Hypothalamus (tissue), 51 donors: Measurements from ENCODE around the gene SEMA5A.

Experiments used
- DNase-seq, 51 donors: peaks; one replicate each; lab custom pipeline; 2025; lab: John Stamatoyannopoulos, UW

Gene SEMA5A

DNA sequence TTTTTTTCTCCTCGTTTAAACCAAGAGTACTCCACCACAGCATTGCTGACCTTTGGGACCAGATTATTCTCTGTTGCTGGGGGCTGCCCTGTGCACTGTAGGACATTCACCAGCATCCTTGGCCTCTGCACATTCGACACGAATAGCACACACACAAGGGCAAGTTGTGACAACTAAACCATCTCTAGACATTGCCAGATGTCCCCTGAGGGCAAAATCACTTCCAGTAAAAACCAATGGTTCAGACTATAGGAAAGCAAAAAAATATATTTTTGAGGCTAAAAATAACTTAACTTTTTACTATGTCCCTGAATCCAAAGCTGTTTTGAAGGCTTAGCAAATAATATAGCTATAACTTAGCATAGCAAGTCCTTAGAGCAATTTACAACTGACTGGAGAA, 65.9 kb downstream of the SEMA5A start:
- no peak for DNase-seq

DNA sequence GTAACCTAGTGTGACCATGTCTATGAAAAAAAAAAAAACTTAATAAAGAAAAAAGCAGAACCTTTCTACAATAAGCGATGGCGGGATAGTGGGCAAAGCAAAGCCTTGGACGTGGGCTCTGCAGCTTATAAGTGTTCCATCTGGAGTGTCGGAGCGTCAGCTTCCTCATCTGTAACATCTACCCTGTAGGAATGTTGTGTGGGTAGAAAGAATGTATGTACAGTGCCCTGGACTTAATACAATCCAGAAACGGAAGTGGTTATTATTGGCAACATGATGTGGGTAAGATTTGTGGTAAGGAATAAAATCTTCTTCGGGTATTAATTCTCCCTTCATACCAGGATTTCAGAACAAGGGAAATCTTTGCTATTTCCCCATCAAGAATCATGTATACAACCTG, 66.5 kb downstream of the SEMA5A start:
- DNase-seq: no peak

- no peak for DNase-seq
Observed at GRCh38 chr5:9477537-9477936, 68.3 kb downstream of the SEMA5A start.

DNA sequence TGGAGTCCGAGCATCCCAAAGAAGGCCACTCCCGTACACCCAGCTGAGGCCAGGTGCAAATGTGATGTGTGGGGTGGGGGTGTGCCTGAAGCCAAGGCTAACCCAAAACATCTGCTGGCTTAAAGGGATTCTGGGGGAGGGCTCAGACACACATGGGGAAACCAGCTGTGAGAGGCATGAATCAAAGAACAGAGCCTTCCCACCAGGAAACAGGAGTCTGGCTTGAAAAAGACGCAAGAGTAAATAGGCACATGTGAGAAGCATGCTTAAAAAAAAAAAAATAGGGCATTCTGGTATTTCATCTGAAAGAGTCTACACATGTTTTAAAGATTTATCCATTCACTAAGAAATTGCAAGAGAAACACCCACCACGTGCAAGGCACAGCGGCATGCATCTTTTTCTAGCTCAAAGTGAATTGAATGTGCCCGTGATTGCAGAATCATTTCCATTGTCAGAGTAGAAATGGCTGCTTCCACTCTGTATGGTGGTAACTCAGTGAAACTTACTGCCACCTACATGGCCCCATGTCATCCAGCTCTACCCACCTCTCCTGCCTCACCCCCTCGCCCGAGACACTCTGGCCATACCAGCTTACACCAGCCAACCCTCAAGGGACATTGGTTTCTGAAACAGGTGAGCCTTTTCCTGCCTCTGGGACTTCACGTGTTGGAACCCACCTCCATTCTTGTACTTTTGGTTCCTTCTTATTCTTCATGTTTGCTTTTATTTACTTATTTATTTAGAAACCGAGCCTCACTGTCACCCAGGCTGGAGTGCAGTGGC, 71.5 kb downstream of the SEMA5A start:
- no peak for DNase-seq

DNA sequence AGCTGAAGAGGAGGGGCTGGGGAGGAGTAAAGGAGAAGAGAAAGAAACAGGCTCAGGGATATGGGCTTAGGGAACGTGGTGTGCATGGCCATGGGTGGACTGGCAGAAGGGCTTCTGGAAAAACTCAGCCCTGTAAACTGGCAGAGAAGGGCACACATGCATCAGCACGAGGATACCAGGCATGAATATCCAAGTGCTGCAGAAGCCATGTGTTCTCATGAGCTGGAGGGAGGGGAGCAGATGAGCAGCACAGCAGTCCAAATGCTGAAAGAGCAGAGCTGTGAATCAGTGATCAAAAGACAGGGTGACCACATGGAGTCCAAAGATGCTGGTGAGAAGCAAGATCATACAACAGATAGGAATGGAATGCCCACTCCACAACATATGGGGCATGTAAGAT, 72.3 kb downstream of the SEMA5A start:
- no peak for DNase-seq

DNA sequence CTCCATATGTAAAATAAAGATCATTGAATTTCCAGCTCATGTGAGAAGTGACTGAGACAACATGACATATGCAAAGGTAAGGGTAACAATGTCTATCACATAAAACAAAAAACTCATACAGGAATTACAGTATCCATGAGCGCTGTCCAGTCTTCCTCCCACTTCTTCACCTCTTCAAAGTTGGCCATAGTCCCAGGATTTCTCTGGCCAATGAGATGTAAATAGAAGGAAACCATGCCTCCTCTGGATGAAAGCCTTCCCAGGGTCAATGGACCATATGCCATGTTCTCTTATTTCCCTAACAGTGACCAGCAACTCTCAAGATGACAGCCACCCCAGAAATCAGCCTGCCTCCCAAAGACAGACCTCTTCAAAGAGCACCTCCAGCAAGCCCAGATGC, 75.5 kb downstream of the SEMA5A start:
- no peak for DNase-seq

- peak in 8 of 51 donors; percentile 5 to 28 (median 12) for DNase-seq
Observed at GRCh38 chr5:9468060-9468388, 77.9 kb downstream of the SEMA5A start.

- DNase-seq: peak in 1 of 51 donors; percentile 18
Observed at GRCh38 chr5:9467199-9468059, 78.4 kb downstream of the SEMA5A start.

GRCh38 chr5:9466697-9467096, 79.2 kb downstream of the SEMA5A start:
- DNase-seq: no peak

DNA sequence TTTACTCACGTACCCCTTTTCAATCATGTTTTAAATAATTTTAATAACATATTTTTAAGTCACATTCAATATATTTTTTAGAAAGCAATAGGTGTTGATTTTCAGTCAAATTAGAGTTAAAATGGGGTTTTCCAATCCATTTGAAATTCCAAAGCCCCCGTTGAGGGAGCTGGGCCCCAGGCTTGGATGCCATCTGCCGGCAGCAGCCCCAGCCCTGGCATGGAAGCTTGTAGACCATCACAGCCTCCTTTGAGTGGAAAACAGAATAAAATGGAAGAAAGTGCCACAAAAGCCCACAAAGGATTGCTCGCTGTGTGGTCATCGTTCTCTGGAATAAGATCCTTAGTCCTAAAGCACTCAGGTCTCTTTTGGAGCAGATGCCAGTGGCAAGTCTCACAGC, 81.4 kb downstream of the SEMA5A start:
- DNase-seq: peak in 3 of 51 donors; percentile 8 to 11 (median 8)

DNA sequence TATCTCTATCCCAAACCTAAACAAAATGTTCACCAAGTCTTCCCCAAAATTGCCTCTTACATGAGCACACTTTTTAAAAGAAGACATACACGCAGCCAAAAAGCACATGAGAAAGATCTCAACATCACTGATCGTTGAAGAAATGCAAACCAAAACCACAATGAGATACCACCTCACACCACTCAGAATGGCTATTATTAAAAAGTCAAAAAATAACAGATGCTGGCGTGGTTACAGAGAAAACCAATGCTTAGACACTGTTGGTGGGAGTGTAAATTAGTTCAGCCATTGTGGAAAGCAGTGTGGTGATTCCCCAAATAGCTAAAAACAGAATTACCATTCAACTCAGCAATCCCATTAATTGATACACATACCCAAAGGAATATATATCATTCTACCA, 83.8 kb downstream of the SEMA5A start:
- DNase-seq: no peak

DNA sequence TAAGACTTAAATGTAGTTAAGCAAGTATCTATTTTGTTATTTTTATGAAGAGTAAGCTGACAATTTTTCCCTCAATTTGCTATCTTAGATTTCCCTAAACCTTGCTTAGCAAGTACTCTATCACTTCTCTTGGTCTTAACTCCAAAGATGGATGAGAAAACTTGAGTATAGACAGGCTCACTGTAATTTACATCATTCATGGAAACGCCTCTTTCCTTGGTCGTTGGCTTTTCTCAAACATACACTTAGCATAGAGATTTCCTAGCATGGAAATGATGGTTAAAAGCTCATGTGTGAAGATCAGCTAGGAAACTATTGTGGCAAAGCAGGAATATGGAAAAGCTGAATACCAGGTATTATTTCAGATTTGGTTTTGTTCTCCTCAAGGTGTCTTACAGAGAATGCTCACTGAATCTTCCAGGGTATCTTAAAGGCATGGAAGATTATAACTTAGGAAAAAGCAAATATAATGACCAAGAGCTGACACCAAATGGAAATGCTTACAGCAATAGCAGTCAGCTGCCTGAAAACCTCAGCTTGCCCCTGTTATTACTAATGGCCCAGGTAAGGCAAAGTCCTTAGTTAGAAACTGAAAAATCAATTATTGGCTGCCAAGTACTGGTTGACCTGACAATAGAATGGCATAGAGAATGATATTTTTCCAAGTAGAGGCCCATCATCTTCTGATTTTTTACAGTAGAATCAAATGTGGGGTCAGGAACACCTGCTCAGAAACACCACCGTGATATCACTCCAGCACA, 84.8 kb downstream of the SEMA5A start:
- DNase-seq: no peak

GRCh38 chr5:9456435-9457042, 89.3 kb downstream of the SEMA5A start:
- no peak for DNase-seq

- DNase-seq: no peak
Observed at GRCh38 chr5:9455826-9456434, 89.9 kb downstream of the SEMA5A start.

GRCh38 chr5:9454491-9454890, 91.4 kb downstream of the SEMA5A start:
- no peak for DNase-seq

DNA sequence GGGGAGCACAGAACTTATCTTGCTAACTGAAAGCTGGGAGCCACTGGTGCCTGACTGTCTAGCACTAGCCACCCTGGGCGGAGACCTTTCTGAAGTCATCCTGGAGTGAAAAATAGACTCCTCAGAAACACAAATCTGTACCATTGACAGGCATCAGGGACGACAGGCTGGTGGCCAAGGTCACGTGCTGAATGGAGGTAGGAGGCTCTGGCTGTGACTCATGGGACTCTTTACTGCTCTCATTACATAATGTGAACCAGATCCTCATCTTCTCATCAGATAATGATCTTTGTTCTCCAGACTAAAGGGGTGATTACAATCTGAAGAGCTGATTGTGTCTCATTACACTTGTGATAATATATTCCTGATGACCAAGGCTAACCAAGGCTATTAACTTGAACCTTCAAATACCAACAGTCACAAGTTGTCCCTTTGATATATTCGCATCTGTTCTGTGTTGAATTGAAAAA, 91.8 kb downstream of the SEMA5A start:
- DNase-seq: no peak

- no peak for DNase-seq
Observed at GRCh38 chr5:9453480-9454011, 92.3 kb downstream of the SEMA5A start.

GRCh38 chr5:9452181-9452580, 93.7 kb downstream of the SEMA5A start:
- no peak for DNase-seq

GRCh38 chr5:9451037-9451436, 94.8 kb downstream of the SEMA5A start:
- DNase-seq: no peak

DNA sequence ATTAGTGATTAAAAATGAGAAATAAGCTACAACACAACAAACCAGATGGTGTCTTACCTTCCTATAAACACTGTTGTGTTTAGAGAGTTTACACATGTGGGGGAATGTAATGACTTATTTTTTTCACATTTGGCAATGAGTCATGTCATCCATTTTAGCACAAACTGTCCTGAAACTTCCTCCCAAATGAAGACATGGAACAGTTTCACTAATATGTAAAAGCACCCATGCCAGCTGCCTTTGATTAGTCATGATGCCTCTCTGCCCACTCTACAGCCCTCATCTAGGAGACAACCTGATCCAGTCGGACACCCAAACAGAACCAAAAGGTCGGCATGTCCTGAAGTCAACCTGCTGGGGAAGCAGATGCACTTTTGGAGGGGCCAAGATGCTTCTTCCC, 98.2 kb downstream of the SEMA5A start:
- DNase-seq: no peak
